Uterus (tissue), 4 donors: ENCODE measurements around the gene SYNE1. TPM values are rescaled to one million over a fixed set of nuclear protein-coding genes. Genes with fewer than 3 reads are reported as not detected.

ENCODE experiments used
- DNase-seq, 2 donors: peaks; one replicate each; pipeline ENCODE4 v3.0.0-alpha.2; 2019 to 2020
- H3K27ac ChIP-seq, 2 donors: fragments of 200-600 bp; sonication (generic); 1 replicate in 1 of 2; 2 replicates in 1 of 2; pipeline ENCODE4 v1.5.1; 2016 to 2018
- H3K27me3 ChIP-seq, 2 donors: fragments of 200-600 bp; sonication (generic); one replicate each; pipeline ENCODE4 v1.5.1; 2018 to 2019; ENCODE audit warnings: control low read depth in 1 of 2
- H3K36me3 ChIP-seq, 2 donors: fragments of 200-600 bp; sonication (generic); one replicate each; pipeline ENCODE4 v1.5.1; 2019; ENCODE audit warnings: control low read depth in 1 of 2
- H3K4me1 ChIP-seq, 2 donors: fragments of 200-600 bp; sonication (generic); one replicate each; pipeline ENCODE4 v1.5.1; 2018 to 2019; ENCODE audit warnings: control low read depth in 1 of 2
- H3K4me3 ChIP-seq, 2 donors: fragments of 200-600 bp; sonication (generic); 1 replicate in 1 of 2; 2 replicates in 1 of 2; pipeline ENCODE4 v1.5.1; 2018 to 2019; ENCODE audit warnings: mild to moderate bottlenecking in 1 of 2
- H3K9me3 ChIP-seq, 2 donors: fragments of 200-600 bp; sonication (generic); one replicate each; pipeline ENCODE4 v1.5.1; 2019; ENCODE audit warnings: control low read depth in 1 of 2
- CTCF ChIP-seq, 4 experiments: fragments of 200-600 bp in 2 of 4; fragments of 450-650 bp in 2 of 4; sonication (generic) in 2 of 4; IDR thresholded peaks; one replicate each; pipeline ENCODE4 v1.5.1; 2016 to 2019; ENCODE audit warnings: antibody characterized with exemption in 4 of 4, mild to moderate bottlenecking in 2 of 4, moderate library complexity in 1 of 4
- POLR2A ChIP-seq, 2 donors: fragments of 450-650 bp; IDR thresholded peaks; one replicate each; pipeline ENCODE4 v1.6.1; 2016; ENCODE audit warnings: antibody characterized with exemption in 2 of 2, mild to moderate bottlenecking in 1 of 2, moderate library complexity in 1 of 2
- intact Hi-C: fragments of 100-400 bp; cut with DNase I; formaldehyde crosslinking; loops from one replicate; pipeline ENCODE4 v1.15.1; 2023; ENCODE audit warnings: low total_unique reads
- total RNA-seq, 4 donors: library from RNA; depleted of rRNA in 3 of 4; stranded (reverse); fragments of >200 nt in 3 of 4; gene quantifications; one replicate each; pipeline versions ENCODE4 v1.1.0 to v1.2.4, GENCODE V29; 2014 to 2023
- donor health status: DM: yes; HTN: yes; CAD: no.

SYNE1 gene
- total RNA-seq, 4 donors from 2014 or later: 134 to 339 (median 181) TPM

- peak overlapping the region; percentile 83 to 85 for H3K27ac ChIP-seq
- peak; percentile 36 to 47 for DNase-seq
- no peak for TF ChIP-seq POLR2A (IDR thresholded peaks at IDR 0.05)
- no peak for TF ChIP-seq CTCF (IDR thresholded peaks at IDR 0.05)
- no peaks in the 10 kb centered on the region for H3K36me3 ChIP-seq
- H3K4me1 ChIP-seq: peaks cover 9 to 19% of the 10 kb centered on the region in 2 donors
- H3K9me3 ChIP-seq: no peaks in the 10 kb centered on the region
- H3K4me3 ChIP-seq: no peak overlapping the region
- H3K27me3 ChIP-seq: no peaks in the 10 kb centered on the region
- intact Hi-C loops: no loop called here
Observed at GRCh38 chr6:152271776-152272464, 365.2 kb downstream of the SYNE1 start.

- Histone ChIP-seq H3K4me3 (no peak overlapping the region), H3K9me3 (no peaks in the 10 kb centered on the region), H3K27ac (peak overlapping the region; percentile 83 to 85), H3K27me3 (no peaks in the 10 kb centered on the region), H3K4me1 (peaks cover 9 to 19% of the 10 kb centered on the region in 2 donors), H3K36me3 (no peaks in the 10 kb centered on the region)
- intact Hi-C loops: no loop called here
- no peak for DNase-seq
- TF ChIP-seq CTCF (IDR thresholded peaks at IDR 0.05): no peak
- no peak for TF ChIP-seq POLR2A (IDR thresholded peaks at IDR 0.05)
Observed at GRCh38 chr6:152270301-152270925, 366.7 kb downstream of the SYNE1 start.

- intact Hi-C loops: no loop called here
- Histone ChIP-seq H3K4me3 (no peak overlapping the region), H3K4me1 (peaks cover 9 to 19% of the 10 kb centered on the region in 2 donors), H3K36me3 (no peaks in the 10 kb centered on the region), H3K27me3 (no peaks in the 10 kb centered on the region), H3K9me3 (no peaks in the 10 kb centered on the region), H3K27ac (peak overlapping the region; percentile 83 to 85)
- TF ChIP-seq CTCF (IDR thresholded peaks at IDR 0.05) (no peak), POLR2A (IDR thresholded peaks at IDR 0.05) (no peak)
- DNase-seq: no peak
Observed at GRCh38 chr6:152268846-152269442, 368.2 kb downstream of the SYNE1 start.

GRCh38 chr6:152267967-152268845 is 369.0 kb downstream of the SYNE1 start:
- peak overlapping the region; percentile 9 to 15 for H3K4me3 ChIP-seq
- peak in 1 of 2 donors; percentile 42 for DNase-seq
- H3K4me1 ChIP-seq: peaks cover 9 to 13% of the 10 kb centered on the region in 2 donors
- H3K27me3 ChIP-seq: no peaks in the 10 kb centered on the region
- no peaks in the 10 kb centered on the region for H3K36me3 ChIP-seq
- peak overlapping the region; percentile 83 to 85 for H3K27ac ChIP-seq
- TF ChIP-seq POLR2A (IDR thresholded peaks at IDR 0.05) (no peak), CTCF (IDR thresholded peaks at IDR 0.05) (peak; percentile 43 to 59 (median 56))
- intact Hi-C loops: no loop called here
- H3K9me3 ChIP-seq: no peaks in the 10 kb centered on the region
